Stimulated activated CD4-positive, alpha-beta T cell treated with anti-CD3 and anti-CD28 coated beads, Interleukin-15, amount 100 ng/mL, for 1 hour (primary cell): Measurements from ENCODE around the gene ZNF185.
"Not testable (repeated sequence)": the region's sequence is repeated elsewhere in the genome, so short reads cannot be mapped to it uniquely, and the experiment has no call there.

Source experiments
- DNase-seq, 2 donors: peaks; one replicate each; pipeline ENCODE4 v3.0.0-alpha.2; 2020; ENCODE audit warnings: low read depth in 1 of 2, low spot score in 1 of 2

Gene ZNF185

DNA sequence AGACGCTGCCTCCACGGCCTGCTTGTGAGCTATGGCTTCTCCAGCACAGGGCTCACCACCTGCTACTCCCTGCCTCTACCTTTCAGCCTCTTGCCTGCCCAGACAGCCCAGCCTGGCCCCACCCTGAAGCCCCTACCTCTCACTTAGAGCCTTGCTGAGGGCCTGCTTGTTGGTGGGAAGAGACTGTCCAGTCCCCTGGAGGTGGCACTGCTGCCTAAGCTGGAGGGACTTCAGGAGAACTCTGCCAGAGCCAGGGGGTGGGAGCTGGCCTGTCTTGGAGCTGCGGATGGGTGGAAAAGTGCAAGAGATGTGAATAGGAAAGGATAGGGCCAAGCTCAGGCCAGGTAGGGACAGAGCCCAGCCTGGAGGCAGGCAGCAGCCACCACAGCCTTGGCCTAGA, 2.7 kb upstream of the ZNF185 start:
- no peak for DNase-seq

DNA sequence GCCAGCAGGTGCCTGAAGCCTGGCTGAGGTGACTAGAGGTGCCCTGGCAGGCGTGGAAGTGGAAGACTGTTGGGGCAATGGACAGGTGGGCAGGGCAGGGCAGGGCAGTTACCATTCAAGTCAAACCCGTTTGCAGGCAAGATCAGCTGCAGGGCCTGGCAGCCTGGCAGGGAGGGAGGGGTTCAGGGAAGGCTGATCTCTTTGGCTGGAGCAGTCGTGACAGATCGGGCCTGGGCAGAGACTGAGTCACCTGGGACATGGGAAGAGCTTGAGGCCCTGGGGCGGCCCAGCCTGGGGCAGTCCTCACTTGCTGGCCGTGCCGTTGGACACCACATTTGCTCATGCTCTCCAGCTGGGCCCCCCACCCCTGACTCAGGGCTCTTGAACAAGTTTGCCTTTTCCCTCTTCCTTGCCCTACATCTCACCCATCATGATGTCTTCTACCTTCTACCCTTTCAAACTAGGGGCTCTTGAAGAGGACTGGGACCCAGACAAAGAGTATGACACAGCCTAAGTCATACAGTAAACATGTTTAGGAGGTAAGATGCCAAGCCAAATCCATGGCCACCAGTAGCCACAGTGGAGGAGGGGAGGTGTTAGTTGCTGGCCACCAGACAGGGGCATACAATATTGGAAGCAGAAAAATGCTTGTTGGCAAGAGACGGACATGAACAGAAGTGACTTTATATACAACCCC, 2.0 kb upstream of the ZNF185 start:
- no peak for DNase-seq

DNA sequence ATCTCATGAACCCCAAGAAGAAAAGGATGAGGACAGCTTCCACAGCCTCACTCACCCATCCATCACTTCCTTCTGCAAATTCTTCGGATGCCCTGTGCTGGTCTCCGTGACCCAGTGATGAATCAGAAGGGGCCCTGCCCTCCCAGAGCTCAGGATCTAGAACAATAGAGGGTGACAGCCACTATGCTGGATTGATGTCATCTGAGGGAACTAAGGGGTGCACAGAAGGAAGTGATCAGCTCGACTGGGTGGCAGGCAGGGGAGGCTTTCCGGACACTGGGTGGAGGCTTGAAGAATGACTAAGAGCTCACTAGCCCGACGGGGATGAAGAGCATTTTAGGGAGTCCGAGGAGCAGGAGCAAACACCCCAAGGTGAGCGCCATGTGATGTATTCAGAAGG, 1.4 kb upstream of the ZNF185 start:
- DNase-seq, result no peak

DNA sequence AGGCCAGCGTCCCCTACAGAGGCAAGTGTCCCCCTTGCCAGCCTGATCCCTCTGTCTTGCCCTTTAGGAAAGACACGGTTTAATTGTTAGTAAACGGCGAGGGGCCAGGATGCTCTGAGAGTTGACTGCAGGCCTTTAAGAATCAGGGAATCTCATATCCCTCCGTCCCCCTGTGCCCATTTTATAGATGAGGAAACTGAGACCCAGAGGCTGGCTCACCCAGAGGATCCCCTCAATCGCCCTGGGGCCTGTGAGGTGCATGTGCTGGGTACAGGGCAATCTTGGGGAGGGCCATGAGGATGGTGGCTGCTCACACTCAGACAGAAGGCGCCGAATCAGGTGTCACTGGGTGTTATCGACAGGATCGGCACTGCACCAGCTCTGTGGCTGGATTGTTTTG, 575 bp downstream of the ZNF185 start:
- DNase-seq, result no peak

DNA sequence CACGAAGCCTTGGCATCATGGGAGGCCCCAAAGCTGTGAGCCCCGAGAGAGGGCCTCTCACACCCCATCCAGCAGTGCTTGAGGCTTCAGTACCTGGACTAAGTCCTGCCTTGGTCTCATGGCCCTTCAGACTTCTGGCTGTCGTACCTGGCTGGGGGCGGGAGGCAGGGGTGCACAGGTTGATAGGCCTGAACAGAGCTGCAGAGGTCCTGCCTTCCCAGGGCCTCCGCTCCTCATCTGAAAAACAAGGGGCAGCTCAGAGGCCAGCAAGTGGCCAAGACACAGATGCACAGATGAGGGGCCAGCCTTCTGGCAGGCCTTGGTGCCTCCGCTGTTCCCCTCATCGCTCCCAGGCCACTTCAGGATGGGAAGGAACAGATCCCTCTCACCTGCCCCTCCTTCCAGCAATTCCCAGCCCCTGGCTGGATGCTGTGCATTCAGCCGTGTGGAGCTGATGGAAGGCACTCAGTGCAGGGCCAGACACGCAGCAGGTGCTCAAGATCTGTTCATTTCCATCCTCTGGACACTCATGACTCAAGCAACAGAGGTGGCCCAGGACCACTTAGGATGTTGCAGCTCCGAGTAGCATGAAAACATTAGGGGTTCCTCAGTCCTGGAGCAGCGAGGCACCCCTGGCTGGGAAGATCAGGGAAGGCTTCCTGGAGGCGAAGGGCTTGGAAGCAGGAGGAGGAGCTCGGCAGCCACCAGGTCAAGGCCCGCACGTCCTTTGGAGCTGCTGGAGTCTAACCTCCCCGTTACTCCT, 1.4 kb downstream of the ZNF185 start:
- DNase-seq, result no peak

DNA sequence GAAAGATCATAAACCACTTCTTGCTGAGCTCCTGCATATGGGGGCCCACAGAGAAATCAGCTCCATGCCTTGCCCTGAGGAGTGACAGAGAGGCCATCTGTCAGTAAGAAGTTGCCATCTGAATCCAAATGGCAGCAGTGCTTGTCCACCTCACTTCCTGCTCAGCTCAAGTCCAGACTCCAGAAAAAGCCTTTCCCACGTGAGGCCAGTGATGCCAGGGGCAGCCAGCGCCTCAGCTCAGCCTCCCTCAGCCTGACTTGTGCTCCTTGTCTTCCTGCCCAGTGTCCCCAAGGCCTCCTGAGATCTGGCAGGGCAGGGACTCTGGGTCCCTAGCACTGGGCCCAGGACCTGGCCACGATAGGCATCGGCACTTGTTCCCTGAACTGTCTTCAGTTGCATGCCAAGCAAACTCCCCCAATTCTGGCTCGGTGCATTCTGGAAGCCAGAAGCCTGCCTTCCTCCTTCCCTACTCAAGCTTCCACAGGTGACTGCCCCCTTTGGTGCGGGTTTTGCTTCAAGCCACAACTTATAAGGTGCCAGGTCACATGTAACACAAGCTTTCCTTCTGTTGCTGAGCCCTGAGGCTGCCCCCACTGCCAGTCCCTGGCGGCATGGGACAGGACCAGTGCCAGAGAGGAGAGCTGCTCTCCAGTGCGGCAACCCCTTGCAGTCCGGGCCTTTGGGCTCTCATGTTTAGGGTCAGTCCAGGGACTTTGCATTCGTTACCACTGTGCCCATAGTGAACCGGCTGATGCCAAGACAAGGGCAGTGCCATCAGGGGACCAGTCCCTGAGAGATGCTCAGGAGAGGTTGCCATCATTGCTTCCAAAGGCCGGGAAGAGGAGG, 2.2 kb downstream of the ZNF185 start:
- DNase-seq, result no peak

DNA sequence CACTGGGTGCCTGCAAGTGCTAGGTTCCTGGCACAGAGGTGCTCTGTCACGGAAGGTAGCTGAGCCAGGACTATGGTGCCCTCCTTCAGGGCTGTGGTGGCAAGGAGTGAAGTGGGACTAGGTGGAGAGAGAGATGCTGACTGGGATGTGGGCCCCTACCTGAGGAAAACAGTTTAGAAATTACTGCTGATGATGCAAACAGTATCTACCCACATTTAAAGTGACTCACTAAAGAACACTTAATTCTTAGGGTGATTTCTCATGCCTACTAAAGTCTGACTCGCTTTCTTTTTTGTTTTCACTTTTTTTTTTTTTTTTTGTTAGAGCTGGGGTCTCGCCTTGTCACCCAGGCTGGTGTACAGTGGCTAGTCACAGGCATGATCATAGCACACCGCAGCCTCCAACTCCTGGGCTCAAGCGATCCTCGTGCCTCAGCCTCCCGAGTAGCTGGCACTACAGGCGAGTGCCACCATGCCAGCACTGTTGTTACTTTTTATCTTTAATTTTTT, 3.1 kb downstream of the ZNF185 start:
- no peak for DNase-seq

DNA sequence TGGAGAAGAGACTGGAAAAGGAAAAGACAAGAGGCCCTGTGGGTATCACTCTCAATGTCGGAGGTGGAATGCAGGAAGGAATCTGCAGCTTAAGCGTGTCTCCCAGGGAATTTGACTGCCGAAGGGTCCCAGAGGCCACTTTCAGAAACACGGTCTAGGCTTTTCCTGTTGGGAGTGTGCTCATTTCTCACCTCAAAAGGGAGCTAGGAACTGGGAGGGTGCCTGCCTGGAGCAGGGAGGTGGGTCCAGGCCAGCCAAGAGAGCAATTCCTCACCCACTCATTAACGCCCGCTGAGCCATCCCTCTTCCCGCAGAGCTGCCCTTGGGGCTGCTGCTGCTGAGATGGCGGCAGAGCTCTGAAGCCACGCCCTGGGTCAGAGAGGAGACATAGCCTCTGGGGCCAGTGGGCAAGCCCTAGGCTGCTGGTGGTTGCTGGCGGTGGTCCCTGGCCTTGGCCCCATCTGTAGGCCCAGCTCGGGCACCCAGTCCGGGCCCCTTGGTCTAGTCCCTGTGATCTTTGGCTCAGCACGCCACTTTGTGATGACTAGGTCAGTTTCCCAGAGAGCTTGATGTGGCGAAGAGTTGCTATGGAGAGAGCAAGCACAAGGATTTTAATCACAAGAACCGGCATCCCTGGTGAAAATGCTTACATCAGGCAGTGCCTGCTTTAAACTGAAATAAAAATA, 4.1 kb downstream of the ZNF185 start:
- no peak for DNase-seq

DNA sequence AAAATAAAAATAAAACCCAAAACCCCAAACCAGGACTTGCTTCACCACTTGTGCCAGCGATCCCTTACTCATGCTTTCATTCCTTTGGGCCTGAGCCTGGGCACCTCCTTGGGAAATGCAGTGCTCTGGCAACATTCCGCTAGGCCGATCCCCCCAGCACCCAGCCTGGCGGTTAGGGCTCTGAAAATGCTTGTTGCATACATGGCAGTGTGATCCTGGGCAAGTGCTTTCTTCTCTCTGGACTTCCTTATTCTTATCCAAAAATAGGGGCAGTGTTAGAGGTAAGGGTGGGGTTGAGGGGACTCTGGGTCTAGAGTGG, 4.6 kb downstream of the ZNF185 start:
- no peak for DNase-seq

DNA sequence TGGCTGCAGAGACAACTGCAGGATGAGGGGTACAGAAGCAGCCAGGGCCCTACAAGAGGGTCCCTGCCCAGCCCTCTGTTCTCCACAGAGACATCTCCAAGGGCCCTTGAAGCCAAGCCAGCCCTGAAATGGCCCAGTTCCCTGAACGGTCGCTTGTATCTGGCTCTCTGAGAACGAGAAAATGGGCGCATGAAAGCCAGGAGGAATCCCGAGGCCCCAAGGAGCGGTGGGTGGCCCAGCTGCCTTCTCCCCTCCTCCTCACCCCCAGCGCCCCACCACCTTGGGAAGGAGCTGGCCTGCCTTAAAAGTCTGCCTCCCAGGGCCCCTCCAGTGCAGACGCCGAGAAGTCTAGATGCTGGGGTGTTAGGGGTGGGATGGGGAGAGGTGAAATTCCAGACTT, 5.7 kb downstream of the ZNF185 start:
- no peak for DNase-seq

DNA sequence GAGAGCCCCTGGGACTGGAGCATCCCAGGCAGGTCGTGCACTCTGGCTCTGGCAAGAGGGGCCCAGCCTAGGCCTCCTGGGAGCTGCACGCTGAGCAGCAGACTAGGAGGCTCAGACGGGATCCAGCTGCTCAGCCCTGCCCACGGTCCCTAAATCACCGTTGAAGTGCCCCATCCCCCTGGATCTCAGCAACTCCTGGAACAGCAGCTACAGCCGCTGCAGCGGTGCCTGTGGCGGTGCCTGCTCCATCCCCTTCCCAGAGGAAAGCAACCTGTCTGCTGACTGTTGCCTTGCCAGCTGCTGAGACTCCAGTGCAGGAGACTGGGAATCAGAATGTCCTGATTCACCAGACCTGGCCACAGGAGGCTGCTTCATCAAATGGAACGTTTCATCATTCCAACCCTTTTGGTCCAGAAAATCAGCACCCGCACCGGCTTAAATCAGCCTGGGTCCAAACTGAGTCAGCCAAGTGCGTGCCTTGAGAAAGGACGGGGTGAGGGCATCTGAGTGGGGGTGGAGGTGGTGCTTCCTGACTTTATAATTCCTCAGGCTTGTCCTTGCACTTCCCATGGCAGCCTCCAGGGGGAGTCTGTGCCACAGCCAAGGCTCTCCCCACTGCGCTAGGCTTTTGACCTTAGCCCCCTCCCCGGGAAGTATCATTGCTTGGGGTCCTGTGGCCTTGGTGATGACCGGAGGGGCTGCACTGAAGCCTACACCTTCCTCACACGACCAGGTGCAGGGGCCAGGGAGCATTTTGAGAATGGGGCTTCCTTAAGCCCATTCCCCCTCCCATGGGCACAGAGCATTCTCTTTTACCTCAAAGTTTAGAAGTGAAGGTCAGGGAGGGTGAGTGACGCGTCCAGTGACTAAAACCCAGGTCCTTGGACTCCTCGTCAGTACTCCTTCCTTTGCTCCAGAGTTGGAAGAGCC, 6.5 kb downstream of the ZNF185 start:
- DNase-seq, result peak in 1 of 2 donors; percentile 6

DNA sequence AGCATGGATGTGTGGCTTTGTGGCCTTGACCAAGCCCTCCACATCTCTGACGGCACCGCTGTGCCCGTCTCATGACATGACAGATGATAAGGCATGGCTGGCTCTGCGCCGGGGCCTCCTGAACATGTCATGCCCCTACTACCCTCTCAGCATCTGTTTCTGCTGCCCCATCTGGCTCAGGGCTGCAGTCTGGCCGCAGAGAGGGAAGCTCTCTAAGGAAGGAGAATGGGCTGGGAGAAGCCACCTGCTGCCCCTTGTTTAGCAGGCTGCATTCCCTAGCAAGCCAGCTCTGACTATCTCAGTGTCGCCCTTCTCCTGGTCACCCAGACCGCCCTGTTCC, 7.2 kb downstream of the ZNF185 start:
- DNase-seq, result no peak

DNA sequence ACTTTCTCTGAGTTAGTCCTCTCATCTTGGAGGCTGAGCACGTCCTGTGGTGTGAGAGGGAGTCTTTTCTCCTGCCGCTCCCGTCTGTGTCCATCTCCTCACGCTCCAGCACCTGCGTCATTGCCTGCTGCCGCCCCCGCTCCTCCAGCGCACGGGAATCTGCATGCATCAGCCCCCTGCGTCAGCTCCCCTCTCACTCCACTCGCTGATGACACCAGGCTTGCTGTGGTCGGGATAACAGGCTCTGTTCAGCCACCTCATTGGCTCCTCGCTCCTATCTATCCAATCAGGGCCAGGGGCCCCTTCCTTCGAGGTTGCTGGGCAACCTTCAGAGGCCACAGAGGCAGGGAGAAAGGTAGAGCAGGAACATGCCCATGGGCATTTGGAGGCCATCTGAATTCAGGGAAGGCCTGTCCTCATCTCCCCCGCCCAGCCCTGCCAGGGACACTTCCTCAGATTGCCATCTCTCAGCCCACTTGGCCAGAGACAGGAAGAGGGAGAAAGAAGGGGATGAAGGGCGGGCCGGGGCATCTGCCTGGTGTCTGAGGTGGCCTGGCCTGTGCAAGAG, 9.3 kb downstream of the ZNF185 start:
- DNase-seq, result no peak

DNA sequence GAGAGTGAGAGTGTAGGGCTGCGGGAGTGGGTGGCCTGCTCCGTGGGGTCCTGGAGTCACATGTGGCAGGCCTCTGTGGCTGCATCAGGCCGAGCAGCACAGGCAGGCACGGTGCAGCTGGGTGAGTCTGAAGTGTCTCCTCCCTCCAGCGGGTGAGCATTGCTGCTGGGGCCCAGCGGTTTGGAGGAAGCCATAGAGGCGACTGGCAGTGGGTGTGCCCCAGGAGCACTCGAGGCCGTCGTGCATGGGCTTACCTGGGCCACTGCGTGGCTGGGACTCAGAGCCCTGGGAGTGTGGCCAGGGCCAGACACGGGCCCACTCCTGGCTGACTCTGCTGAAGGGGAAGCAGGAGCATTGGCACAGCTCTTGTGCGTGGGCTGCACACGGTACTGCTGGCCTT, 10.6 kb downstream of the ZNF185 start:
- DNase-seq, result no peak

DNA sequence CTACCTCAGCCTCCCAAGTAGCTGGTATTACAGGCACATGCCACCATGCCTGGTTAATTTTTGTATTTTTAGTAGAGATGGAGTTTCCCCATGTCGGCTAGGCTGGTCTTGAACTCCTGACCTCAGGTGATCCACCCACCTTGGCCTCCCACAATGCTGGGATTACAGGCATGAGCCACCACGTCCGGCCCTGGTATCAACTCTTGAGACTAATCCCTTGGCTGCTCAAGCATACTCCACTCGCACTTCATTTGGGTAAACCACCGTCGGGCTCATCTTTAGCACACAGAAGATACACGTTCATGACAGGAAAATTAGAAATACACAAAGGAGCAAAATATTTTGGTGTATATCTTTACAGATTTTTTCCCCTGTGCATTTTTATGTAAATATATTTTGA, 12.2 kb downstream of the ZNF185 start:
- DNase-seq, result not testable (repeated sequence)

DNA sequence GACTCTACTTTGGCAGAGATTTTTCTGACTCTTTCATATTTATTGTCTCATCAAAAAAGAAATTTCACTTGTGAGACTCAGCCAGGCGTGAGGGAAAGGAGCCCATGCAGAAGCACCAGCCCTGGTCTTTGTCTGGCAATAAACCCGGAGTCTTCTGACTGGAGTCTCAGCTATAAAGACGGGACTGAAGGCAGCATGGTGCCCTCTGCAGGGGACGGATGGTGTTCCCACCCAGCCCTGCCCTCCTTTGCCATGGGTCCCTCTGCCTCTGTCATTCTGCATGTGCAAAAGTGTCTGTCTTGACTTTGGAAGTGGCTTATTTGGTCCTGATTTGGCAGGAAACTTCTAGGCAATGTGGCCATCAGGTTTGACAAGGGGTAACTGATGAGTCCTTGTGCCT, 14.2 kb downstream of the ZNF185 start:
- DNase-seq, result no peak

DNA sequence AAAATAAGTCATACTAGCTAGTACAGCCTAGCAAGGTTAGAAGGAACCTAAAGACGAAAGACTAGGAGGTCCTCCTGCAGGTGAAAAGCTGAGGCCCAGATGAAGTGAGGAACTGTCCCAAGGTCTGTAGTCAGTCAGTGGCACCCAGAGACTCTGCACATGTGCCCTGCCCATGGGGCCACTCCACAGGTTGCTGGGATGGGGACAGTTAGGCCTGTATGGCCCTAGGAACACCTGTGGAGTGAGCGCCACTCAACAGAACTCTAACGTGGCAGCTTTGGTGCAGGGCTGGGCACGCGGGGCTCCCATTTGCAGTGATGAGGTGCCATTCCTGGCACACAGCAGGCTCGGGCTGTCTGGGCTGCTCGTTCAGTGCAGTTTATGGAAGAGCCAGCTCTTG, 14.8 kb downstream of the ZNF185 start:
- no peak for DNase-seq

DNA sequence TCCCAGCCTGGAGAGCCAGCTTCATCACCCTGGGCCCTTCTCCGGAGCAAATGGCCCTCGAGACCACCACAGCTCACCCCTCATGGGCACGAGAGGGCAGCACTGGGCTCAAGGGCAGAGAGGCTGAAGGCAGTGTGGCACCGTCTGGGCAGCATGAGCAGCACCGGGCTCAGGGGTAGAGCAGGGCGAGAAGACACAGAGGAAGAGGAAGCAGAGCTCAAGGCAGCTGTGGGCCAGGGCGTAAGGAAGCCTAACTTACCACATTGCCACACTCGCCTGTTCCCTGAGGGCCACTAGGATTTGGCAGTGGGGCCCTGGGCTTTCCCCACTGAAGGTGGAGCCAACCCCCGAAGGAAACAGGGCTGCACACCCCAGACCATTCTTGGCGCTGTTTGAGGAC, 15.5 kb downstream of the ZNF185 start:
- no peak for DNase-seq

DNA sequence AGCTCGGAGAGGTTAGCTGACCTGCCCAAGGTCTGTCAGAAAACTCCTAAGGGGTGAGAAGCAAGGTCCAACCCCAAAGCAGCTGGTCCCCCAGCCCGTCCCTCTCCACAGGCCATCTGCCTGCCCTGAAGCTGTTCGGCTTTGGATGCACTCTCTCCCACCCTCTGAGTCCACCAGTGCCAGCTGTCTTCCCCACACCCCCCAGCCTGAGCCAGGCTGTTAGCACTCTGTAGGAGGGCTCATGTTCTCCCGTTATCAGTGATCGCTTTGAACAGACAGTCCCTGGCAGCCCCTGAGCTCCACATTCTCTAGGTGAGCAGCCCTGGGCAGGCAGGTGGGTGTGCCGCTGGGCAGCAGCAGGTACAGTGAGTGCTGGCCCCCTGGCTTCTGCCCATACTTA, 16.0 kb downstream of the ZNF185 start:
- no peak for DNase-seq
